ENCODE results near the gene LIN7C. TPM values are rescaled to one million over a fixed set of nuclear protein-coding genes. Genes with fewer than 3 reads are reported as not detected.

Gene LIN7C
- total RNA-seq, 2 experiments from 2014 or later, result 23.7 to 23.9 TPM

Small RNAs within 50 kb of the gene (microRNA-seq; reads per million reads assigned to microRNA genes)
- gene MIR8087, result not detected

Other genes with a start within 250 kb of the LIN7C start
- 10 to 100 TPM; 15.9 to 18.0 TPM for gene CCDC34, start 143.6 kb downstream of the LIN7C start, total RNA-seq
- gene LGR4, start 34.0 kb downstream of the LIN7C start, total RNA-seq, result under 1 TPM; 0.11 to 0.22 TPM
- not detected for gene BDNF, start 193.7 kb upstream of the LIN7C start, total RNA-seq

All from activated naive CD8-positive, alpha-beta T cell treated with anti-CD3 and anti-CD28 coated beads, Interleukin-2, amount 10 ng/mL, durations not matched to agents 7 days and 5 days (primary cell).